HG02938 (cell line): ENCODE results near the gene STAG3.
"Not testable (repeated sequence)": the region's sequence is repeated elsewhere in the genome, so short reads cannot be mapped to it uniquely, and the experiment has no call there.

Experiments
- ATAC-seq: cut with Tn5 transposase; IDR thresholded peaks from one replicate; pipeline ENCODE4 v1.9.1; 2021; ENCODE audit warnings: mild to moderate bottlenecking, moderate library complexity; ENCODE audit not compliant: unreplicated experiment

STAG3 gene

DNA sequence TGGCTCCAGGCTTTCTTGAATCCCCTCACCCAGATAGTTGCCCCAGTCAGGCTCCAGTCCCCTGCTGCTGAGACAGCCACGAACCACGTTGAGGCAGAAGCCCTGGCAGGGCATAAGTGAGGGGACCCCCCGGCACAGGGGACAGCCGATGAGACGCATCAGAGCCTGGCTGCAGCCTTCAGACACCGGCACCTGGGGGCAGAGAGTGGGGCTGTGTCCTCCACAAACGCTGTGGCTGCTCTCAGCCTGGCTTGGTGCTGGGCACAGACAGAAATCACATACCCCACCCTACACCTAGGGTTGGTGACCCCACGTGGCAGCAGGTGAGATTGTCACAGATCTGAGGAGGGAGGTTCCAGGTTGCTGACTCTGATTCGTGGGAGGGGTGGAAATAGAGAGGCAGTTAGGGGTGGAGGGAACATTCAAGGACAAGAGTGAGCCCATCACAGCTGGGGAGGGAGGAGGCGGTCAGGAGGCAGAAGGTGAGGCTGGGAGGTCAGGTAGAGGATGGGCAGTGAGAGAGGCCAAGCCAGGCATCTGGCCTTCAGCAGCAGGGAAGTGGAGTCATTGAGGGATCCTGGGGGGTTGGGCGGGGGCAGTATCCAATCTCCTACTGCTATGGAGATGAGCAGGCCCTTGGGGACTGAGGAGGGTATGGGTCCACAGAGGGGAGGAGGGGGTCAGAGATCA lies 3.8 kb upstream of the STAG3 start:
- no peak for ATAC-seq

DNA sequence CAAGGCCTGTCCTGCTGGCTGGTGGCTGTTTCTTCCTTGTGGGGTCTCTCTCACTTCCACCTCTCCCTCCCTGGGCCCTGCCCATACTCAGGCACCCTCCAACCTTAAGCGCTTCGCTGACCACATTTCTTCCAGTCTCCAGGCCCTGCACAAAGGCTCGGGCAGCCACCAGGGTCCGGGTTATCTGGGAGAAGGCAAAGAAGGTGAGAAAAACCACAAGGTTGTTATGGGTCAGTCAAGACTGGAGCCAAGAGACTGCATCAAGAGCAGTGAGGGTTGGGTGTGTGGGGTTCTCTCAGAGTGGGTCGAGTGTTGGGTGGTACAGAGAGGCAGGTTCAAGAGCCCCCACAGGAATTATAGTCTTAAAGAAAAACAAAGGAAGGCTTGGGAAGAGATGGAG lies 3.1 kb upstream of the STAG3 start:
- no peak for ATAC-seq

DNA sequence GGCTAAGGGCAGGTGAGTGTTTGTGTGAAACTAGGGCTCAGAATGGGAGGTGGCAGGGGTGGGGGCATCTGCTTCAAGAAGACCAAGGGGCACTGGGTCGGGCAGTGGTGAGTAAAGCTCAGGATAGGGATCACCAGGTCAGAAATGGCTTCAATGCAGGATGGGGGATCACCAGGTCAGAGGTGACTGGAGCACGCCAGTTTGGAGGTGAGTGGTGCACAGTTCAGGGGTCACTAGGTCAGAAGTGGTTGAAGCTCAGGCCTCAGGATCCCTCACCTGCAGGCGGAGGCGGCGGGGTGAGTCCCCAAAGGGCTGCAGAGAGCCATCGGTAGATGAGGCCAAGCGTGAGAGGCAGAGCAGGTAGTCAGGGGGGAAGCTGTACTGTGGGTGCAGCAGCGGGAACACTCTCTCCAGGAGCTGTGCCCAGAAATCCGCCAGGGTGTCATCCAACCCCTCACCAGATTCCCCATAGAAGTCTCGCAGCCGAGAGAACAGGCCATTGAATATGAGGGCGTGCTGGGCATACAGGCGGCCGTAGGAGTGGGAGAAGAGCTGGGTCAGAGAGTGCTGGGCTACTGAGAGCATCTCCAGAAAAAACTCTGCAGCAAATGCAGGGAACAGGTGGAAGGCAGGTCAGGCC lies 2.3 kb upstream of the STAG3 start:
- ATAC-seq = no peak

DNA sequence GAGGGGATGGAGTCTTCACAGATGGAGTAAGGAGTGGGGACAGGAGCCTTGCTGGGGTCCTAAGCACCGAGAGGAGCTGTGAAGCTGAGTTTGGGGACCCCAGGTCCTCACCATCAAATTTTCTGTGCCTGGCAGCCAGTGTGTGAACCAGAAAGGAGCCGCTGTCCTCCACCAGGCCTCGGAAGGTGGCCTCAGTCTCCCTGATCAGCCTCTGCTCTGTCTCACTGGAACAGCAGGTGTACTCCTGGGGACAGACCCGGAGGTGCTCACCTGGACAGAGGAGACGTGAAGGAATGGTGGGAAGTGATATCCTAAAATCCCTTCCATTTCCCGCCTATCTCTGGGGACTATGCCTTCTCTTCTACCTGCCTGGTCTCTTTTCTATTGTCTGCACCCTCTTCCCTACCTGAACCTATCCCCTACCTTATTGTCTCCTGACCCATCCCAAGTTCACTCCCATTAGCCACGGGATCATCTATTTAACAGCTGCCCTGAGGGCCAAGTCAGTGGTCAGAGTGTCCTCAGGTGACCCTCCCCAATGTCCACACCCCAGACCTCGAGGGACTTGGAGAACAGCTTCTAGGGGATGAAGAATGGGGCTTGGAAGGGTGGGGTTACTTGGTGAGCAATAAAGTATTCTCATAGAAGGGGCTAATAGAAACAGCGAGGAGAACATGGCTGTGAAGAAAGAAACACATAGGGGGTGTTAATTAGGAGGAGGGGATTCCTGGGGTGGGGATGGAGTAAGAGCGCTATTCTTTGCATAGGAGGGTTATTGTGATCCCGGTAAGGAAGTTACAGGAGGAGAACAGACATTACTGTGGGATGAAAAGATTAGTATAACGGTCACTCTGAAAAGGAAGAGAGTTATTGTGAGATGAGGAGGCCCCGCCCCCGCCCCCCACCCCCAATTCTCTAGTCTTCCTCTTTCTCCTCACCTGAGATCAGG lies 1.3 kb upstream of the STAG3 start:
- no peak for ATAC-seq

DNA sequence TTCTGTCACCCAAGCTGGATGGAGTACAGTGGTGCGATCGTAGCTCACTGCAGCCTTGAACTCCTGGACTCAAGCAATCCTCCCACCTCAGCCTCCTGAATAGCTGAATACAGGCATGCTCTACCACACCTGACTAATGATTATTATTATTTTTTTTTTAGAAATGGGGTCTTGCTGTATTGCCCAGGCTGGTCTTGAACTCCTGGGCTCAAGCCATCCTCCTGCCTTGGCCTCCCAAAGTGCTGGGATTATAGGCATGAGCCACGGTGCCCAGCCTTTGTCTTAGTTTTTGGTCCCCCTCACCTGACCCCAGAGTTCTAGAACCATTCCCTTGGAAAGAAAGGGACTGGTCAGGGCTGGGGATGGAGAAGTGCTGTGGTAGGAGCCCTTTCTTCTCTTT lies 2.4 kb downstream of the STAG3 start:
- not testable (repeated sequence) for ATAC-seq

DNA sequence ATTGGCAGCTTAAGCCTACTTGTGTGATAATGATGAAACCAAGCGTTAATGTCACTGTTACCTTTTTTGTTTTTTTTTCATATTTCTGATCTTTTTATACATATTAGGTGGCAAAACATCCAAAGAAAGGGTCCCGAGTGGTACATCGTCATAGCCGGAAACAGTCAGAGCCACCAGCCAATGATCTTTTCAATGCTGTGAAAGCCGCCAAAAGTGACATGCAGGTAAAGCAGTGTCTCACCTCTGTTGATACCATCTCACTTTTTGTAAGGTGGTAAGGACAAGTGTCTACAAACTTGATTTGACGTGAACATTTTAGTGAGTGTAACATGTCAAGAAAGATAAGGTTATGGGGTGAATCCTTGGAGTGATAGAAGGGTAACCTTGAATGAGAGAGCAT lies 4.9 kb downstream of the STAG3 start:
- not testable (repeated sequence) for ATAC-seq

DNA sequence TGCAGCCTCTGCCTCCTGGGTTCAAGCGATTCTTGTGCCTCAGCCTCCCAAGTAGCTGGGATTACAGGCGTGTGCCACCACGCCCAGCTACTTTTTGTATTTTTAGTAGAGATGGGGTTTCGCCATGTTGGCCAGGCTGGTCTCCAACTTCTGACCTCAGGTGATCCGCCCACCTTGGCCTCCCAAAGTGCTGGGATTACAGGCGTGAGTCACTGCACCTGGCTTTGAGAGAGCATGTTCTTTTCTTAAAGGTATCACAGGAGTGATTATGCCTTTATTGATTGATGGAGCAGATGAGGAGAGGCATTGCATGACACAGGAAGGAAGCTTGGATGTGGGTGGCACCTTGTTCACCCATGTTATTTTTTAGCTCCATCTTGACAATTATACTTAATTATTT lies 5.4 kb downstream of the STAG3 start:
- ATAC-seq = not testable (repeated sequence)

DNA sequence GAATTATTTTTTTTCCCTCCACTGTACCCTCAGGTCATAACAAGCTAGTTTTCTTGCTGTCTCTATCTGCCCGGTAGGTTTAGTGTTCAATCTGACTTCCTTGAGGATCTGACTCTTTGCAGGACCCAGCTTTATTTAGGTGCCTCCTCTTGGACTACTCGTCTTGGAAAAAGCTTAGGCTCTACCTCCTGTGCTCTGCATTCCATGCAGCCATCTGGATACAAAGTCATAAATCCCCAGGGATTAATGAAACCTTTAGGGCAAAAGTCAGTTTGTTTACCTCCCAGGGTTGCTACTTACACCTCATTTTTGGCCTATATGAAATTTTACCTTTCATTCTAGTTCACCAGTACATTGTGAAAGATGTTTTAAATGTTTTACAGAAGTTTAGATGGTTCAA lies 8.0 kb downstream of the STAG3 start:
- ATAC-seq = no peak

DNA sequence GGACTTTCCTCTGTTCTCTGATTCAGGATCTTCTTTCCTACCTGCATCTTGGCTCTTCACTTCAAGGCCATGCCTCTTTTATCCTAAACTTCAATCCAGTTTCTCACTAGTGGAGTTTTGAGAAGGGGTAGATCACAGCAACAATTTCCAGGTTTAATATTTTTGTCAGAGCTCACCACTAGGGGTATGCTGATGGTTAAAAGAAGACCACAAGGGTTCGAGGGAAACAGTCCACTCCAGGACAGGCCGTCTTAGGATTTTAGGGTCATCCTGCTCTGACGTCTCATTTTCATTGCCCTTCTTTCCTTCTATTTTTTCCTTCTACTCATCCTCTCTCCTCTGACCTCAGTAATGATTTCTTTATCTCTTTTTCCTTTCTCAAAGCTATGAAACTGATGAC lies 11.3 kb downstream of the STAG3 start:
- ATAC-seq = no peak

DNA sequence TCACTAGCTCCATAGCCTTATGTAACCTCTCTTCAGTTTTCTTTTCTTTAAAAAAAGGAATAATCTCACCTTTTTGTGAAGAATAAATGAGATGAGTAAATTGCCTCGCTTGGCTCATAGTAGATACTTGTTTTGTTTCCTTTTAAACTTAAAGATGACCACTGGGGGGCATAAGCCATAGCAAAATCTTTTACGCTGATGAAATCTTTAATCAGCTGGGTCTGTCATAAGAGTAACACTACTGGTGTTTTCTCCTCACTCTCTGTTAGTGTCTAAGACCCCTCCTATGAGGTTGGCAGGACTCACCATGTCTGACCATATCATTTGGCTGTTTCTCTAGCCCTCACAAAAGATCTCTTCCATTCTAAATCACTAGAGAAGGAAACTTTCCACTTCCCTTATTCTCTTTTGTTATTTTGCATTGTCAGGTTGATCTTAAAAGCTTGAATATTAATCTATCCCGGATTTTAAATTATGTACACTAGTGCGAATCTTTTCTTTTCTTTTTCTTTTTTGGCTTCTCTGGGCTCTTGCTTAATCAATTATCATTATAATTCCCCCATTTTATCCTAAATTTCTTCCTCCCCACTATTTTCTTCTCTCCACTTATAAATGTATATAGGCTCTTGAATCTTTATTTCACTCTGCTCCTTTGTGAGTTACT lies 12.5 kb downstream of the STAG3 start:
- no peak for ATAC-seq

DNA sequence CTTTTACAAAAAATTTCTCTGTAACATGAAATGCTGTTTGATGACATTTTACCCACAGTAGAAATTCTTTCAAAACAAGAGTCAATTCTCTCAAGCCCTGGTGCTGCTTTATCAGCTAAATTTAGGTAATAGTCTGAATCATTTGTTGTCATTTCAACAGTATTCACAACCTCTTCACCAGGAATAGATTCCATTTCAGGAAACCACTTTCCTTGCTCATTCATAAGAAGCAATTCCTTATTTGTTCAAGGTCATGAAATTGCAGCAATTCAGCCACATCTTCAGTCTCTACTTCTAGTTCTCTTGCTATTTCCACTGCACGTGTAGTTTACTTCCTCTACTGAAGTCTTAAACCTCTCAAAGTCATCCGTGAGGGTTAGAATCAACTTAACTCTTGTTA lies 14.1 kb downstream of the STAG3 start:
- ATAC-seq = no peak

DNA sequence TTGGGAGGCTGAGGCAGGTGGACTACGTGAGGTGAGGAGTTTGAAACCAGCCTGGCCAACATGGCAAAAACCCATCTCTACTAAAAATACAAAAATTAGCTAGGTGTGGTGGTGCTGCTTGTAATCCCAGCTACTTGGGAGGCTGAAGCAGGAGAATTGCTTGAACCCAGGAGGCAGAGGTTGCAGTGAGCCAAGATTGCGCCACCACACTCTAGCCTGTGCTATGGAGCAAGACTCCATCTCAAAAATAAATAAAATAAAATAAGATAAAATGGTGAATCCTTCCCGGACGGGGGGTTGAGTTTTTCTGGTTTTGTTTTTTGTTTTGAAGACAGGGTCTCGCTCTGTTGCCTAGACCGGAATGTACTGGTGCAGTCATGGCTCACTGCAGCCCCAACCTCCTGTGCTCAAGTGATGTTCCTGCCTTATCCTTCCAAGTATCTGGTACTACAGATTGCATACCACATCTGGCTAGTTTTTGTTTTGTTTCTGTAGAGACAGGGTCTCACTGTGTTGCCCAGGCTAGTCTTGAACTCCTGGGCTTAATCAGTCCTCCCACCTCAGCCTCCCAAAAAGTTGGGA lies 14.7 kb downstream of the STAG3 start:
- not testable (repeated sequence) for ATAC-seq

DNA sequence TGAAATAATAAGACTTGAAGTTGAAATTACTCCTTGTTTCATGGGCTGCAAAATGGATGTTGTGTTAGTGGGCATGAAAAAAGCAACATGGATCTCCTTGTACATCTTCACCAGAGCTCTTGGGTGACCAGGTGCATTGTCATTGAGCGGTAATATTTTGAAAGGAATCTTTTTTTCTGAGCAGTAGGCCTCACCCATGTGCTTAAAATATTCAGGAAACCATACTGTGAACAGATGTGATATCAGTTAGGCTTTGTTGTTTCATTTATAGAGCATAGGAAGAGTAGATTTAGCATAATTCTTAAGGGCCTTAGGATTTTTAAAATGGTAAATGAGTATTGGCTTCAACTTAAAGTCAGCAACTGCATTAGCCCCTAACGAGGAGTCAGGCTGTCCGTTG lies 15.3 kb downstream of the STAG3 start:
- ATAC-seq = no peak

DNA sequence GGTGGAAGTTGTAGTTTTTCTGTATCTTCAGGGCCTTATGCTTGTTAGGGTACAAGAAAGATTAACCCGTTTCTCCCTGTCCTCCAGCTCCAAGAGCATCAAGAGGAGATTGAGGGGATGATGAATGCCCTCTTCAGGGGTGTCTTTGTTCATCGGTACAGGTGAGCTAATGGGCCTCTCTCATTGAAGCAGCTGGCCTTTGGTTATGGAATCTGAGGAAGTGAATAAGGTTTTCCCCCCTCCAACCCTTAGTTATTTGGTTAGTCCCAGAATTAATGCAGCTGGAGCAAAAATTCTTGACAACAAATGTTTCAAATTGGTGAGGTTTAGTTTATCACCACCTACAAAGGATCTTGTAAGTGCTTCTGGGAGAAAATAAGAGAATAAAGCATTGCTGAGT lies 17.5 kb downstream of the STAG3 start:
- ATAC-seq = no peak

DNA sequence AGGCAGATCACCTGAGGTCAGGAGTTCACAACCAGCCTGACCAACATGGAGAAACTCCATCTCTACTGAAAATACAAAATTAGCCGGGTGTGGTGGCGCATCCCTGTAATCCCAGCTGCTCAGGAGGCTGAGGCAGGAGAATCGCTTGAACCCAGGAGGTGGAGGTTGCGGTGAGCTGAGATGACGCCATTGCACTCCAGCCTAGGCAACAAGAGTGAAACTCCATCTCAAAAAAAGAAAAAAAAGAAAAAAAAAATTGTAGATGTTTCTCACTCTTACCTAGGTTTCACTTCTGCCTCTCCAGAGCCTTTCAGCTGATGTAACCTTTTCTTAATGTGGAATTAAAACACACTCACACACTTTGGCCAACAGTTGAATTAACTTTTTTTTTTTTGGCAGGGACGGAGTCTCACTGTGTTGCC lies 18.2 kb downstream of the STAG3 start:
- ATAC-seq = not testable (repeated sequence)

DNA sequence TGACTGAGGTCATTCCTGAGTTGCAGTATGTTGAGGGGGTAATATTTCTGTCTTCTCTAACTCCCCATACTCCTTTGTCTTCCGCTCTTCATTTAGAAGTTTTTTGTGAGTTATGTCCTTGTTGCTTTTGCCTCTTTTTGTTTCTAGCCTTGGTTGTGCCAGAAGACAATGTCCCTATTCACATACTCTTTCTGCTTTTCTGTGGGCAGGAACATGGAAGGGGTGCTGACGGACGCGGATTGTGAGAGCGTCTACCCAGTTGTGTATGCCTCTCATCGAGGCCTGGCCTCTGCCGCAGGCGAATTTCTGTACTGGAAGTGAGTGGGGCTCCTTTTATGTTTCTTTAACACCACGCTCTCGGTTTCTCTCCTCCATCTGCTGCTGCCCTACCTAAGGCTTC lies 20.5 kb downstream of the STAG3 start:
- ATAC-seq = no peak

DNA sequence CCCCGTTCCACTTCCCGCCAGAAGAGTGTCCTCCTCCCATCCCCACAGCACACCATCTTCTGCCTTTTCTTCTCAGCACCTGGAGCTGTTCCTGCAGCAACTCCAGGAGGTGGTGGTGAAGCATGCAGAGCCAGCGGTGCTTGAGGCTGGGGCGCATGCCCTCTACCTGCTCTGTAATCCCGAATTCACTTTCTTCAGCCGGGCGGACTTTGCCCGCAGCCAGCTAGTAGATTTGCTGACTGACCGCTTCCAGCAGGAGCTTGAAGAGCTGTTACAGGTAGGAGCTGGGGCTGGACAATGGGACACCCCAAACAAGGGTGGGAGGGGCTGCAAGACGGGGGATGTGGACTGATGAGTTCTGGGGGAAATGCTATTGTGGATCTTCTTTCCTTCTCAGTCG lies 23.0 kb downstream of the STAG3 start:
- no peak for ATAC-seq

DNA sequence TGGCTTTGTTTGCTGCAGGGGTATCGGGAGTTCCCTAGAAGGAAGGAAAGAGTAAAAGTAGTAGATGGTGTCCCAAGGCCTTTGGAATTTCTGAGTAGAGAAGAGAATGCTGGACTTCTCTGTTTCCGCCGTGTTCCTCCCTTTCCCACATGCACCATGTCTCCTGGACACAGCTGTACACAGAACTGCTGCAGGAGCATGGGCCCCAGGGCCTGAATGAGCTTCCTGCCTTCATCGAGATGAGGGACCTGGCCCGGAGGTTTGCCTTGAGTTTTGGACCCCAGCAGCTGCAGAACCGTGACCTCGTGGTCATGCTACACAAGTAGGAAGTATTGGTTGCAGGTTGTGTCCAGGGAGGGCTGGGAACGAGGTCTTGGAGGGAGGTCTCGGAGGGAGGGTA lies 26.7 kb downstream of the STAG3 start:
- ATAC-seq = no peak

DNA sequence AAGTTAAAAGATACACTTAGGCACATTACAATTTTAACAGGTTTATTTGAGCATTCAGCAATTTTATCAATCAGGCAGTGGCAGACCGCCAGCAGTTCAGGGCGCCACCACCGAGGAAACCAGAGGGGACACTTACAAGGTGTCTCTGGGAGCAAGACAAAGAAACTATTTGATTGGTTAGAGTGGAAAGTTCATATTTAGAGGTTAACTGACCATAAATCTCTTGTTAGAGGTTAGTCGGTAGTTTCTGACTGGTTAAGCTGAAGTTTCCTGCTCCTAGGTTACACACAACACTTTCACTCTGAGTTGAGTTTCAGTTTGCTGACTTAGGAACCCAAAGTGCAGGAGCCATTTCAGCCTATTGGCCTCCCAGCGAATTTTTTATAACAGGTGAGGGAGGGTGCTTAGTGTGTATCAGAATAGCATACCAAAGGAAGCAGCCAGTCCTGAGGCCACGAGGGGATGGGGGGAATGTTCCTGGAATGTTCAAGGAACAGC lies 31.2 kb downstream of the STAG3 start:
- peak; percentile 77 for ATAC-seq

DNA sequence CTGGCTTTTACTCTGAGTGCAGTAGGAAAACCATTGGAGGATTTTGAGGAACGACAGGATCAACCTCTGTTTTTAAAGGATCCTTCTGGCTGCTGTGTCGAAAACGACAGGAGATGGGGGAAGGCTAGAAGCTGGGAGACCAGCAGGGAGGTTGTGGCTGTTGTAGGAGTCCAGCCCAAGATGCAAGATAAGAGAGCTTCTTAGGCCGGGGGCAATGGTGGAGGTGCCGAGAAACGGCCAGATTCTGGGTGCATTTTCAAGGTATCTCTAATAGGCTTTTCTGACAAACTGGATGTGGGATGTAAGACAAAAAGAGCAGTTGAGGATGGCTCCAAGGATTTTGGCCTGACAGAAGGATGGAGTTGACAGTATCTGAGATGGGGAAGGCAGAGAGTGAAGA lies 31.8 kb downstream of the STAG3 start:
- ATAC-seq = no peak

DNA sequence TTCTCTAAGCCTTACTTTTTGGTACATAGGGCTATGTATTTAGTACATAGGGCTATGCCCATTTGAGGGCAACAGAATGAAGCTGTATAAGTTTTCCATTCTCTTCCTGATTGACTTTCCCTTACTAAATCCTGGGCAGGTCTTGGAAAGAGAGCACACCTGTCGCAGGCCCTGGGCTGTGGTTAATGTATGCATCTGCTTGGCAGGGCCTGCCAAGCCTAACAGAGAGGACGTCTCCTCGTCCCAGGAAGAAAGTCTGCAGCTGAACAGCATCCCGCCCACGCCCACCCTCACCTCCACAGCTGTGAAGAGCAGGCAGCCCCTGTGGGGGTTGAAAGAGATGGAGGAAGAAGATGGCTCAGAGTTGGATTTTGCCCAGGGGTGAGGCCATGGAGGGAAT lies 33.1 kb downstream of the STAG3 start:
- no peak for ATAC-seq
